ENCODE data around the gene PATJ.

- TF ChIP-seq CTCF (IDR thresholded peaks at IDR 0.05) (no peak), POLR2A (IDR thresholded peaks at IDR 0.05) (no peak)
Observed at GRCh38 chr1:62110198-62110817, 368.0 kb downstream of the PATJ start.
